OCI-LY7 (cell line): ENCODE results near the gene TMEM39A.

Source experiments
- CTCF ChIP-seq: fragments of 200-600 bp; sonication (generic); conservative IDR thresholded peaks from 2 replicates; pipeline ENCODE4 v1.5.1; 2014; ENCODE audit warnings: mild to moderate bottlenecking, antibody characterized with exemption, low read length, moderate library complexity, mixed read lengths
- EZH2phosphoT487 ChIP-seq: fragments of 200-600 bp; sonication (generic); IDR thresholded peaks from 2 replicates; pipeline ENCODE4 v1.6.1; 2018; ENCODE audit warnings: low read depth, borderline replicate concordance, mild to moderate bottlenecking, mixed run types, antibody characterized with exemption, low read length, moderate library complexity, mixed read lengths

- TF ChIP-seq CTCF = no peak
- no peak for TF ChIP-seq EZH2phosphoT487
Measured at GRCh38 chr3:119405315-119405714, 58.1 kb downstream of the TMEM39A start.
